ENCODE measurements around the gene C1QTNF7.

GRCh38 chr4:15385515-15385914, 42.3 kb upstream of the C1QTNF7 start:
- TF ChIP-seq EZH2 (IDR thresholded peaks at IDR 0.05) (no peak), POLR2AphosphoS5 (IDR thresholded peaks at IDR 0.05; ENCODE audit: borderline replicate concordance, low read depth, low read length) (no peak)
